Neural cell (in vitro differentiated cells): Measurements from ENCODE around the gene PRIM1.

Experiments used
- CTCF ChIP-seq: fragments of 450-650 bp; IDR thresholded peaks from 2 replicates; pipeline ENCODE4 v1.5.1; 2014; ENCODE audit warnings: antibody characterized with exemption, mild to moderate bottlenecking, moderate library complexity; ENCODE audit not compliant: poor library complexity, severe bottlenecking
- EZH2 ChIP-seq: fragments of 200-600, 300-800 bp; shearing (Covaris generic), sonication (generic); IDR thresholded peaks from 2 replicates; pipeline ENCODE4 v1.6.1; 2014; ENCODE audit warnings: antibody characterized with exemption, low read length, borderline replicate concordance, mild to moderate bottlenecking; ENCODE audit not compliant: insufficient read depth, poor library complexity, severe bottlenecking
- POLR2AphosphoS5 ChIP-seq: IDR thresholded peaks from 2 replicates; pipeline ENCODE4 v1.6.1; 2012
- RAD21 ChIP-seq: fragments of 450-650 bp; conservative IDR thresholded peaks from 2 replicates; pipeline ENCODE4 v1.6.1; 2014; ENCODE audit warnings: antibody characterized with exemption, mild to moderate bottlenecking, moderate library complexity
- REST ChIP-seq: IDR thresholded peaks from 2 replicates; pipeline ENCODE4 v1.6.1; 2012; ENCODE audit warnings: borderline replicate concordance
- SMC3 ChIP-seq: fragments of 450-650 bp; conservative IDR thresholded peaks from 2 replicates; pipeline ENCODE4 v1.6.1; 2014; ENCODE audit warnings: antibody characterized with exemption, mild to moderate bottlenecking, moderate library complexity; ENCODE audit not compliant: poor library complexity

- TF ChIP-seq POLR2AphosphoS5 (no peak), CTCF (no peak), EZH2 (no peak), REST (no peak), SMC3 (no peak), RAD21 (no peak)
These were observed 56.6 kb downstream of the PRIM1 start for GRCh38 chr12:56695327-56696101.
